Measurements from ENCODE around the gene CBX7. TPM values are rescaled to one million over a fixed set of nuclear protein-coding genes. Genes with fewer than 3 reads are reported as not detected.

The CBX7 gene
- total RNA-seq, 4 donors from 2014 or later = 4.7 to 56.1 (median 19.5) TPM

DNA sequence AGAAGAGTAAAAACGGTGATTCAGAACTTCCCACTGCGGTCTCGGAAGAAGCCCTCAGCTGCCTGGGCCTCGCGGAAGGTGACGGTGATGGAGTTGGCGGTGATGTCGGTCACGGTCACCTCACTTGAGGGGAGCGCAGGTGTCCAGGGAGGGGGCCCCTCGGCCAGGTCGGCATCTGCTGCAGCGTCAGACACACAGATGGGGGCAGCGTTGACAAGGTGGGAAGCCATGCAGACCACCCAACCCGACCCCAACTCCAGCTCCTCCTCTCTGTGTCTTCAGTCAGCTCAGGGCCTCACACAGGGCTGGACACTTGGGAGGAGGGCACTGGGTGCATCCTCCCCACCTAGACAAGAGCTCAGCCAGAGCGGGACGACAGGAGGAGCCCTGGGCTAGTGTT is 18.6 kb downstream of the CBX7 start:
- 85 to 93% methylated on average over 10 to 11 of the region's 17 CpGs for WGBS, 2 donors
- H3K36me3 ChIP-seq = peaks cover 0 to 52% (median 7%) of the 10 kb centered on the region in 3 donors

DNA sequence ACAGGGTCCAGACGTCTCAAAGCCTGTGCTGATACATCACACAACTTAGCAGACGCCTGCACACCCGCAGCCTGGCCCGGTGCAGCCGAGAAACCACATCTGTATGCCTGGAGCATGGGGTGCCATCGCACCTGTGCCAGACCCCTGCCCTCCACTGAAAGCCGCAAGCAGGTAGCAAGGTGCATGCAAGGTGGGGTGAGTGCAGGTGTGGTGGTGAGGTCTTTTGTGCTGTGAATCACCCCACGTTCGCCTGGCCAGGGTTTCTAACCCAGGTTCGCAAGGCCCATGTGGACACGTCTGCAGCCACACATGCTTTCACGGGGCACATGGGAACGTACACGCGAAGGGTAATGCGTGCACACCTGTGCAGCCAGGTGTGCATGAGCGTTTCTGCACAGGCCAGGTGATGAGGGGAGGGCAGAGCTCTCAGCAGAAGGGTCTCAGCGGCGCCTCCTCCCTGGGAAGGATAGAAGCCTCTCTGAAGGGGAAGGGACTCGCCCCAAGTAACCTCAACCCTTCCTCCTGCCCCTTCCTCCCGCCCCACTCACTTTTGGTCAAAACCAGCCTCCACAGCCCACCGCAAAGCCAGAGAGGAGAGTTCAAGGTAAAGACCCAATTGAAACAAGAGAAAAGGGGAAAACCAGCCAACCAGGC is 19.5 kb downstream of the CBX7 start:
- peaks cover 0 to 34% (median 13%) of the 10 kb centered on the region in 3 donors for H3K4me1 ChIP-seq
- intact Hi-C loops (cut with DNase I) = no loop called here
- peaks cover 0 to 44% (median 7%) of the 10 kb centered on the region in 3 donors for H3K36me3 ChIP-seq
- no peak overlapping the region for H3K27ac ChIP-seq
- no peak for DNase-seq
- TF ChIP-seq, protein P1, sequence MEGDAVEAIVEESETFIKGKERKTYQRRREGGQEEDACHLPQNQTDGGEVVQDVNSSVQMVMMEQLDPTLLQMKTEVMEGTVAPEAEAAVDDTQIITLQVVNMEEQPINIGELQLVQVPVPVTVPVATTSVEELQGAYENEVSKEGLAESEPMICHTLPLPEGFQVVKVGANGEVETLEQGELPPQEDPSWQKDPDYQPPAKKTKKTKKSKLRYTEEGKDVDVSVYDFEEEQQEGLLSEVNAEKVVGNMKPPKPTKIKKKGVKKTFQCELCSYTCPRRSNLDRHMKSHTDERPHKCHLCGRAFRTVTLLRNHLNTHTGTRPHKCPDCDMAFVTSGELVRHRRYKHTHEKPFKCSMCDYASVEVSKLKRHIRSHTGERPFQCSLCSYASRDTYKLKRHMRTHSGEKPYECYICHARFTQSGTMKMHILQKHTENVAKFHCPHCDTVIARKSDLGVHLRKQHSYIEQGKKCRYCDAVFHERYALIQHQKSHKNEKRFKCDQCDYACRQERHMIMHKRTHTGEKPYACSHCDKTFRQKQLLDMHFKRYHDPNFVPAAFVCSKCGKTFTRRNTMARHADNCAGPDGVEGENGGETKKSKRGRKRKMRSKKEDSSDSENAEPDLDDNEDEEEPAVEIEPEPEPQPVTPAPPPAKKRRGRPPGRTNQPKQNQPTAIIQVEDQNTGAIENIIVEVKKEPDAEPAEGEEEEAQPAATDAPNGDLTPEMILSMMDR (IDR thresholded peaks at IDR 0.05) = no peak
- no peak for TF ChIP-seq POLR2A (IDR thresholded peaks at IDR 0.05)
- H3K4me3 ChIP-seq = no peak overlapping the region
- 89 to 92% methylated on average over 10 to 11 of the region's 22 CpGs for WGBS, 2 donors
- no peaks in the 10 kb centered on the region for H3K27me3 ChIP-seq
- no peaks in the 10 kb centered on the region for H3K9me3 ChIP-seq

More for the DNA sequence above, 18.6 kb downstream of the CBX7 start:
- H3K27me3 ChIP-seq = no peaks in the 10 kb centered on the region
- H3K9me3 ChIP-seq = no peaks in the 10 kb centered on the region
- H3K27ac ChIP-seq = no peak overlapping the region
- no peak for DNase-seq
- intact Hi-C loops (cut with DNase I) = no loop called here
- no peak for TF ChIP-seq POLR2A (IDR thresholded peaks at IDR 0.05)
- TF ChIP-seq, protein P1 (IDR thresholded peaks at IDR 0.05) = no peak
- peaks cover 0 to 34% (median 13%) of the 10 kb centered on the region in 3 donors for H3K4me1 ChIP-seq
- H3K4me3 ChIP-seq = no peak overlapping the region

DNA sequence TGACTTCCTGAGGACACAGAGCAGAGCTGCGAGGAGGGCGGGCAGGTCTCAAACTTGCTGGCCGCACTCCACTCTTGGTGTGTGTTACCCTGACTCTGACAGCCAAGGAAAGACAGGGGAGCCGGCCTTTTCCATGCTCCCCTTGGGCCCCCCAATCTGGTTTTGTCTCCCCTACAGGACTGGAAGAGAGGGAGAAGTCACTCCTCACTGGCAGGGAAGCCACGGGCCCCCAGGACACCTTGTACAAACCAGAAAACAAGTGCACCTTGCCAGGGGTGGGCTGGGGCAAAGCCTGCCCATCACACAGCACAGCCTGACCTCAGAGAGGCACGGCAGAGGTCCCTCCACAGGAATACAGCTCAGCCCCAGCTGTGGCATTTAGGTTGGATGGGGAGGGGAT is 20.2 kb downstream of the CBX7 start:
- Histone ChIP-seq H3K4me3 (no peak overlapping the region), H3K9me3 (no peaks in the 10 kb centered on the region), H3K27me3 (no peaks in the 10 kb centered on the region), H3K36me3 (peaks cover 0 to 44% (median 7%) of the 10 kb centered on the region in 3 donors), H3K4me1 (peaks cover 0 to 34% (median 13%) of the 10 kb centered on the region in 3 donors), H3K27ac (no peak overlapping the region)
- TF ChIP-seq, protein P1 (IDR thresholded peaks at IDR 0.05) = no peak
- TF ChIP-seq POLR2A (IDR thresholded peaks at IDR 0.05) = no peak
- 62 to 89% methylated on average over 3 to 4 of the region's 6 CpGs for WGBS, 2 donors
- DNase-seq = no peak
- intact Hi-C loops (cut with DNase I) = no loop called here

DNA sequence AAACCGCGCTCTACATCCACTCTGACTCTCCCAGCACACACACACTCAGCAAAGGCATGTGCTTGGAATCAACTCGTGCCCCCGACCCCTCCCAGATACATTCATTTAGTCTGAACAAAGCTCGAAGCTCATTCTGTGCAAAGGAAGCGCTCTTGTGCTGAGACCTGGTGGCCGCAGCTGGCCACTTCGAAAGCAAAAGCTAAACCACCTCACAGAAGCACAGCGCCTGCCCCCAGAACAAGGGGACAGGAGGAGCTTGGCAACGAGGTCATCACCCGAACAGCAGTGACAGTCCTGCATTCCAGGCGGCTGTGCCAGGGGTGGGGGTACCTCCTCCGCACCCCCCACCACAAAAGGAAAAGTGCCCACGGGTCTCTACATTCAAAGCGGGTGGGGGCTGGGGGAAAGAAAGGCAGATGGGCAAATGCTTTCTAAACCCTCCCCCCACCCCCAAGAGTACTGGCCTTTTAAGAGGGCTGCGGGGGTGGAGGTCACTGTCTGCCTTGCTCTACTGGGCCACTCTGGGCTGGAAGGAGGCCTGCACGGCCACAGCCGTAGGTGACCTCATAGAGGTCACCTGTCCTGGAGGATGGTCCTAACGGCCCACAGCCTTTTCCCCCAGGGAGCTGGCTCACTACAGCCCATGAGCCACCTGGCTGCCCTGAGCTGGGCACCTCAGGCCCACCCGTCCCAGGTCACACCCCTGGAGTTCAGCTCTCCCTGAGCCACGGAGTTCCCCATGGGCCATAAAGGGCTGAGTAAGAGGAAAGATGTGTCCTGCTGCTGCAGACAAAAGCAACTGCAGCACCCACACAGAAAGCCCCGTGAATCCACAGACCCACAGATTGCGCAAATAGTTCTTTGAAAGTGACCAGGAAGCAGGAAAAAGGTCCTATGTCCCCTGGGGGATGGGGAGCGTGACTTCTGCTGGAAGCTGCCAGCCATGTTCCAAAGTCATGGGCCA is 21.3 kb downstream of the CBX7 start:
- 52 to 74% methylated on average over 4 to 10 of the region's 24 CpGs for WGBS, 2 donors
- TF ChIP-seq POLR2A (IDR thresholded peaks at IDR 0.05) = no peak
- TF ChIP-seq, protein P1 (IDR thresholded peaks at IDR 0.05) = no peak
- Histone ChIP-seq H3K27me3 (no peaks in the 10 kb centered on the region), H3K4me3 (no peak overlapping the region), H3K36me3 (peaks cover 0 to 44% (median 7%) of the 10 kb centered on the region in 3 donors), H3K4me1 (peaks cover 0 to 34% (median 13%) of the 10 kb centered on the region in 3 donors), H3K27ac (no peak overlapping the region), H3K9me3 (no peaks in the 10 kb centered on the region)
- intact Hi-C loops (cut with DNase I) = no loop called here
- DNase-seq = no peak

Data from esophagus squamous epithelium (tissue), 5 donors.